ENCODE measurements around the gene ZNF526.
A peak's percentile ranks its signal among the peaks of the same experiment; 100 is the strongest.

ZNF526 gene

GRCh38 chr19:42196011-42197001, 23.8 kb upstream of the ZNF526 start:
- no peak for DNase-seq (ENCODE audit: low read depth)

- DNase-seq (ENCODE audit: low read depth) = no peak
Measured at GRCh38 chr19:42197375-42197817, 22.7 kb upstream of the ZNF526 start.

- peak; percentile 55 for DNase-seq (ENCODE audit: low read depth)
Measured at GRCh38 chr19:42198676-42199439, 21.3 kb upstream of the ZNF526 start.

- peak; percentile 30 for DNase-seq (ENCODE audit: low read depth)
Measured at GRCh38 chr19:42199440-42200115, 20.5 kb upstream of the ZNF526 start.

- no peak for DNase-seq (ENCODE audit: low read depth)
Measured at GRCh38 chr19:42200116-42200715, 19.9 kb upstream of the ZNF526 start.

GRCh38 chr19:42201489-42202289, 18.4 kb upstream of the ZNF526 start:
- DNase-seq (ENCODE audit: low read depth) = no peak

GRCh38 chr19:42202290-42202880, 17.7 kb upstream of the ZNF526 start:
- no peak for DNase-seq (ENCODE audit: low read depth)

GRCh38 chr19:42203700-42204099, 16.4 kb upstream of the ZNF526 start:
- no peak for DNase-seq (ENCODE audit: low read depth)

GRCh38 chr19:42204664-42205063, 15.4 kb upstream of the ZNF526 start:
- no peak for DNase-seq (ENCODE audit: low read depth)

- no peak for DNase-seq (ENCODE audit: low read depth)
Measured at GRCh38 chr19:42206871-42207755, 13.0 kb upstream of the ZNF526 start.

GRCh38 chr19:42207767-42208271, 12.3 kb upstream of the ZNF526 start:
- DNase-seq (ENCODE audit: low read depth) = no peak

GRCh38 chr19:42208612-42209011, 11.5 kb upstream of the ZNF526 start:
- DNase-seq (ENCODE audit: low read depth) = no peak

GRCh38 chr19:42212886-42213285, 7.2 kb upstream of the ZNF526 start:
- DNase-seq (ENCODE audit: low read depth) = no peak

GRCh38 chr19:42214810-42215485, 5.2 kb upstream of the ZNF526 start:
- no peak for DNase-seq (ENCODE audit: low read depth)

GRCh38 chr19:42216653-42217519, 3.2 kb upstream of the ZNF526 start:
- DNase-seq (ENCODE audit: low read depth) = no peak

- peak; percentile 100 for DNase-seq (ENCODE audit: low read depth)
Measured at GRCh38 chr19:42217520-42218437, 2.3 kb upstream of the ZNF526 start, which contains the start of gene DEDD2. Gene DEDD2 (minus strand): TSS chr19:42217677. CDS start chr19:42217007, 670 bp downstream.

- DNase-seq (ENCODE audit: low read depth) = no peak
Measured at GRCh38 chr19:42220751-42221097, 612 bp downstream of the ZNF526 start.
